ENCODE data around the gene COL19A1.

Gene COL19A1

GRCh38 chr6:70246118-70246517 is 379.8 kb downstream of the COL19A1 start:
- H3K9me3 ChIP-seq (ENCODE audit: control insufficient read depth, low read length), result no peaks in the 10 kb centered on the region
- H3K27me3 ChIP-seq (replicated peaks; ENCODE audit: control insufficient read depth, insufficient read depth, low read length, poor library complexity, severe bottlenecking), result no peaks in the 10 kb centered on the region
- no peaks in the 10 kb centered on the region for H3K4me1 ChIP-seq (ENCODE audit: control insufficient read depth, insufficient read depth, low read length, poor library complexity, severe bottlenecking)
- H3K4me3 ChIP-seq (ENCODE audit: insufficient read depth, low read depth, low read length, poor library complexity, severe bottlenecking), result no peak overlapping the region
- no peak for DNase-seq
- H3K27ac ChIP-seq (ENCODE audit: insufficient read depth, low read length, poor library complexity, severe bottlenecking), result no peak overlapping the region
- H3K36me3 ChIP-seq (ENCODE audit: control insufficient read depth, insufficient read depth, low read length), result no peaks in the 10 kb centered on the region

- Histone ChIP-seq H3K9me3 (ENCODE audit: control insufficient read depth, low read length) (no peaks in the 10 kb centered on the region), H3K27me3 (replicated peaks; ENCODE audit: control insufficient read depth, insufficient read depth, low read length, poor library complexity, severe bottlenecking) (no peaks in the 10 kb centered on the region), H3K27ac (ENCODE audit: insufficient read depth, low read length, poor library complexity, severe bottlenecking) (no peak overlapping the region), H3K36me3 (ENCODE audit: control insufficient read depth, insufficient read depth, low read length) (no peaks in the 10 kb centered on the region), H3K4me1 (ENCODE audit: control insufficient read depth, insufficient read depth, low read length, poor library complexity, severe bottlenecking) (no peaks in the 10 kb centered on the region), H3K4me3 (ENCODE audit: insufficient read depth, low read depth, low read length, poor library complexity, severe bottlenecking) (no peak overlapping the region)
- no peak for DNase-seq
Observed at GRCh38 chr6:70252604-70253003, 386.2 kb downstream of the COL19A1 start.

- Histone ChIP-seq H3K9me3 (ENCODE audit: control insufficient read depth, low read length) (no peaks in the 10 kb centered on the region), H3K4me3 (ENCODE audit: insufficient read depth, low read depth, low read length, poor library complexity, severe bottlenecking) (no peak overlapping the region), H3K27me3 (replicated peaks; ENCODE audit: control insufficient read depth, insufficient read depth, low read length, poor library complexity, severe bottlenecking) (no peaks in the 10 kb centered on the region), H3K4me1 (ENCODE audit: control insufficient read depth, insufficient read depth, low read length, poor library complexity, severe bottlenecking) (no peaks in the 10 kb centered on the region), H3K36me3 (ENCODE audit: control insufficient read depth, insufficient read depth, low read length) (no peaks in the 10 kb centered on the region), H3K27ac (ENCODE audit: insufficient read depth, low read length, poor library complexity, severe bottlenecking) (no peak overlapping the region)
- no peak for DNase-seq
Observed at GRCh38 chr6:70253923-70254322, 387.6 kb downstream of the COL19A1 start.

- Histone ChIP-seq H3K9me3 (ENCODE audit: control insufficient read depth, low read length) (no peaks in the 10 kb centered on the region), H3K36me3 (ENCODE audit: control insufficient read depth, insufficient read depth, low read length) (no peaks in the 10 kb centered on the region), H3K27me3 (replicated peaks; ENCODE audit: control insufficient read depth, insufficient read depth, low read length, poor library complexity, severe bottlenecking) (no peaks in the 10 kb centered on the region), H3K4me1 (ENCODE audit: control insufficient read depth, insufficient read depth, low read length, poor library complexity, severe bottlenecking) (no peaks in the 10 kb centered on the region), H3K27ac (ENCODE audit: insufficient read depth, low read length, poor library complexity, severe bottlenecking) (no peak overlapping the region), H3K4me3 (ENCODE audit: insufficient read depth, low read depth, low read length, poor library complexity, severe bottlenecking) (no peak overlapping the region)
- DNase-seq, result no peak
Observed at GRCh38 chr6:70254784-70255183, 388.4 kb downstream of the COL19A1 start.

- Histone ChIP-seq H3K27me3 (replicated peaks; ENCODE audit: control insufficient read depth, insufficient read depth, low read length, poor library complexity, severe bottlenecking) (no peaks in the 10 kb centered on the region), H3K27ac (ENCODE audit: insufficient read depth, low read length, poor library complexity, severe bottlenecking) (no peak overlapping the region), H3K4me1 (ENCODE audit: control insufficient read depth, insufficient read depth, low read length, poor library complexity, severe bottlenecking) (no peaks in the 10 kb centered on the region), H3K36me3 (ENCODE audit: control insufficient read depth, insufficient read depth, low read length) (no peaks in the 10 kb centered on the region), H3K4me3 (ENCODE audit: insufficient read depth, low read depth, low read length, poor library complexity, severe bottlenecking) (no peak overlapping the region), H3K9me3 (ENCODE audit: control insufficient read depth, low read length) (no peaks in the 10 kb centered on the region)
- DNase-seq, result no peak
Observed at GRCh38 chr6:70257768-70258273, 391.5 kb downstream of the COL19A1 start.

- Histone ChIP-seq H3K36me3 (ENCODE audit: control insufficient read depth, insufficient read depth, low read length) (no peaks in the 10 kb centered on the region), H3K27me3 (replicated peaks; ENCODE audit: control insufficient read depth, insufficient read depth, low read length, poor library complexity, severe bottlenecking) (no peaks in the 10 kb centered on the region), H3K27ac (ENCODE audit: insufficient read depth, low read length, poor library complexity, severe bottlenecking) (no peak overlapping the region), H3K4me3 (ENCODE audit: insufficient read depth, low read depth, low read length, poor library complexity, severe bottlenecking) (no peak overlapping the region), H3K9me3 (ENCODE audit: control insufficient read depth, low read length) (no peaks in the 10 kb centered on the region), H3K4me1 (ENCODE audit: control insufficient read depth, insufficient read depth, low read length, poor library complexity, severe bottlenecking) (no peaks in the 10 kb centered on the region)
- no peak for DNase-seq
Observed at GRCh38 chr6:70258483-70258882, 392.1 kb downstream of the COL19A1 start.
